ENCODE results near the gene LAMA4. TPM values are rescaled to one million over a fixed set of nuclear protein-coding genes. Genes with fewer than 3 reads are reported as not detected.

LAMA4 gene
- polyA plus RNA-seq, 1 donor from 2014 or later: 0.69 TPM

GRCh38 chr6:112123982-112124381 lies 130.4 kb downstream of the LAMA4 start:
- Histone ChIP-seq H3K36me3 (ENCODE audit: insufficient read depth, low read length) (no peaks in the 10 kb centered on the region), H3F3A (ENCODE audit: insufficient read depth, low read length, poor library complexity, severe bottlenecking) (no peaks in the 10 kb centered on the region), H3K9me3 (ENCODE audit: low read length) (no peaks in the 10 kb centered on the region), H3K9me2 (ENCODE audit: insufficient read depth, low read length) (no peaks in the 10 kb centered on the region), H3K27me3 (ENCODE audit: insufficient read depth, low read depth, low read length) (no peaks in the 10 kb centered on the region), H3K9ac (ENCODE audit: low read length) (no peak overlapping the region), H3K79me2 (replicated peaks; ENCODE audit: insufficient read depth, low read length) (no peaks in the 10 kb centered on the region), H3K4me3 (ENCODE audit: low read length) (no peak overlapping the region), H4K20me1 (ENCODE audit: insufficient read depth) (no peaks in the 10 kb centered on the region), H2AFZ (ENCODE audit: low read depth, low read length) (no peak overlapping the region), H3K27ac (ENCODE audit: low read length) (no peak overlapping the region), H3K4me2 (ENCODE audit: low read length) (no peak overlapping the region)
- TF ChIP-seq EZH2 (IDR thresholded peaks at IDR 0.05; ENCODE audit: borderline replicate concordance, insufficient read depth, low read length, poor library complexity, severe bottlenecking) (no peak), SMC3 (conservative IDR thresholded peaks at IDR 0.05; ENCODE audit: poor library complexity) (no peak), TAF1 (IDR thresholded peaks at IDR 0.05; ENCODE audit: low read depth) (no peak), POLR2AphosphoS5 (IDR thresholded peaks at IDR 0.05) (no peak), RAD21 (conservative IDR thresholded peaks at IDR 0.05) (no peak), REST (IDR thresholded peaks at IDR 0.05; ENCODE audit: borderline replicate concordance) (no peak), EP300 (conservative IDR thresholded peaks at IDR 0.05; ENCODE audit: poor library complexity, severe bottlenecking) (no peak), CTCF (IDR thresholded peaks at IDR 0.05; ENCODE audit: poor library complexity, severe bottlenecking) (no peak), MXI1 (conservative IDR thresholded peaks at IDR 0.05; ENCODE audit: poor library complexity, severe bottlenecking) (no peak)

- no peaks in the 10 kb centered on the region for H3K79me2 ChIP-seq (replicated peaks; ENCODE audit: insufficient read depth, low read length)
- no peak overlapping the region for H3K4me2 ChIP-seq (ENCODE audit: low read length)
- no peaks in the 10 kb centered on the region for H3F3A ChIP-seq (ENCODE audit: insufficient read depth, low read length, poor library complexity, severe bottlenecking)
- no peak overlapping the region for H3K4me3 ChIP-seq (ENCODE audit: low read length)
- no peaks in the 10 kb centered on the region for H3K9me3 ChIP-seq (ENCODE audit: low read length)
- no peaks in the 10 kb centered on the region for H3K36me3 ChIP-seq (ENCODE audit: insufficient read depth, low read length)
- no peak overlapping the region for H3K9ac ChIP-seq (ENCODE audit: low read length)
- no peak overlapping the region for H2AFZ ChIP-seq (ENCODE audit: low read depth, low read length)
- H3K9me2 ChIP-seq (ENCODE audit: insufficient read depth, low read length): no peaks in the 10 kb centered on the region
- no peaks in the 10 kb centered on the region for H3K27me3 ChIP-seq (ENCODE audit: insufficient read depth, low read depth, low read length)
- H4K20me1 ChIP-seq (ENCODE audit: insufficient read depth): no peaks in the 10 kb centered on the region
- no peak for TF ChIP-seq CTCF (IDR thresholded peaks at IDR 0.05; ENCODE audit: poor library complexity, severe bottlenecking)
- no peak for TF ChIP-seq POLR2AphosphoS5 (IDR thresholded peaks at IDR 0.05)
- no peak for TF ChIP-seq REST (IDR thresholded peaks at IDR 0.05; ENCODE audit: borderline replicate concordance)
- TF ChIP-seq MXI1 (conservative IDR thresholded peaks at IDR 0.05; ENCODE audit: poor library complexity, severe bottlenecking): no peak
- no peak for TF ChIP-seq TAF1 (IDR thresholded peaks at IDR 0.05; ENCODE audit: low read depth)
- no peak for TF ChIP-seq EP300 (conservative IDR thresholded peaks at IDR 0.05; ENCODE audit: poor library complexity, severe bottlenecking)
- no peak overlapping the region for H3K27ac ChIP-seq (ENCODE audit: low read length)
These were observed 131.6 kb downstream of the LAMA4 start for GRCh38 chr6:112122756-112123155.
